ENCODE measurements around the gene ARMS2. TPM values are rescaled to one million over a fixed set of nuclear protein-coding genes. Genes with fewer than 3 reads are reported as not detected.
A peak's percentile ranks its signal among the peaks of the same experiment; 100 is the strongest.

Gene ARMS2
- total and polyA plus RNA-seq, 12 donors, result 0.33 to 1.3 (median 0.94) TPM; not detected in 8

- peak in 1 of 2 donors; percentile 36 for DNase-seq
- peak; percentile 11 to 49 (median 25) for ATAC-seq
- Histone ChIP-seq H3K4me1 (peaks cover 13 to 59% (median 39%) of the 10 kb centered on the region in 9 donors), H3K9me3 (no peaks in the 10 kb centered on the region), H3K27ac (peak overlapping the region; percentile 51 to 89 (median 77)), H3K36me3 (peaks cover 0 to 13% (median 0%) of the 10 kb centered on the region in 9 donors), H3K4me3 (peak overlapping the region; percentile 47 to 87 (median 78)), H3K27me3 (peaks cover 0 to 68% (median 0%) of the 10 kb centered on the region in 7 donors)
- WGBS, 2 donors, result 0 to 1% methylated on average over 67 to 95 of the region's 95 CpGs
- TF ChIP-seq CTCF (IDR thresholded peaks at IDR 0.05), result no peak
- intact Hi-C loops (cut with DNase I), result loop anchor here in 5 of 10 donors (5.0 to 10.0 kb wide), 4 partner anchors 35 to 105 kb away; partner anchors contain the start of gene DMBT1 (in 1 of the 5)
Observed at GRCh38 chr10:122461729-122462532, 7.5 kb downstream of the ARMS2 start.

DNA sequence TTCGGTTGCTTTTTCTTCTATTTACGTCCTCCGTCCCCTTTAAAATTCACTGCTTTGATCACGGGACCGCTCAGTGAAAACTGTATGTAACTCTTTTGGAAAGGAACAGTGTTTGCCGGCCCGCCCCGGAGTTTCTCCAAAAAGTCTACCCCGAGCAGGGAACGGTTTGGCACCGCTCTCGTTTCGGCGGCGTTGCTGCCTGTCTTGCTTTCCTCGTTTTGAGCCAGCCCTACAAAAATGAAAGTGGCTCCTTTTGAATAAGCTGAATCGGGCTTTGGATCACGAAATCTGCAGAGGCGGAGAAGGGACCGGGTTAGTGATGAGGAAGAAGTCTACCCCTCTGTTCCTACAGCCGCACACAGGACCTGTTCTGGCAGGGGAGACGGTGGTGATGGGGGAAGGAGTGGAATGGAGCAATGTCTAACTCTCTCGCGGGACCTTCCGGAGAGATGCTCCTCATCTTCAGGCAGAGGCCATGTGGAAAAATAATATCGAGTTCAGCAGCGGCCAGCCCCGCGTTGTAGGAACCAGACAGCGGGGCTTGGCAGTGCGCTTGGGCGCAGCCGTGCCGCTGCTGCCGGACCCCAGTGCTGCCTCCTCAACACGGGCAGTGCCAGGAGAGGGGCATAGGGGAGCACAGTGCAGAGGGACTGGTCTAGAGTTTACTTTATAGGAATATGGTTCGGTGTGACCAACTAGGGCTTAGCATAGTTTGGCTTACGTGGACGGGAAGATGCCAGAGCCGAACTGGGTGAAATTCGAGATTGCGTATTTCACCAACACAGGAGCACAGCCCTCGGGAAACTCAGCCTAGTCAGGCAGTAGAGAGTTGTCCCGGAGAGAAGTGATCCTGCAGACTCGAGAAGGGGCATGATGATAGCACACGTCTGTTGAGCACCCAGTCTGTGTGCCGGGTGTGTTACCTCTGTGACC, 8.3 kb downstream of the ARMS2 start:
- Histone ChIP-seq H3K36me3 (peaks cover 0 to 13% (median 0%) of the 10 kb centered on the region in 9 donors), H3K4me1 (peaks cover 13 to 57% (median 47%) of the 10 kb centered on the region in 9 donors), H3K4me3 (peak overlapping the region; percentile 47 to 87 (median 78)), H3K27ac (peak overlapping the region; percentile 51 to 89 (median 77)), H3K9me3 (no peaks in the 10 kb centered on the region), H3K27me3 (peaks cover 0 to 59% (median 0%) of the 10 kb centered on the region in 7 donors)
- ATAC-seq (peak; percentile 20 to 51 (median 32)), DNase-seq (peak; percentile 56 to 67)
- intact Hi-C loops (cut with DNase I), result loop anchor here in 5 of 10 donors (5.0 to 10.0 kb wide), 4 partner anchors 35 to 105 kb away; partner anchors contain the start of gene DMBT1 (in 1 of the 5)
- TF ChIP-seq CTCF (IDR thresholded peaks at IDR 0.05), result no peak
- 9 to 11% methylated on average over 47 of the region's 47 CpGs for WGBS, 2 donors

- Histone ChIP-seq H3K9me3 (no peaks in the 10 kb centered on the region), H3K4me3 (peak overlapping the region in 8 of 10 donors; percentile 66 to 87 (median 85)), H3K27me3 (peaks cover 0 to 51% (median 0%) of the 10 kb centered on the region in 7 donors), H3K36me3 (peaks cover 0 to 13% (median 0%) of the 10 kb centered on the region in 9 donors), H3K27ac (peak overlapping the region in 1 of 10 donors; percentile 83), H3K4me1 (peaks cover 6 to 56% (median 44%) of the 10 kb centered on the region in 9 donors)
- ATAC-seq (no peak), DNase-seq (no peak)
- TF ChIP-seq CTCF (IDR thresholded peaks at IDR 0.05), result no peak
- intact Hi-C loops (cut with DNase I), result loop anchor here in 5 of 10 donors (5.0 to 10.0 kb wide), 4 partner anchors 34 to 104 kb away; partner anchors contain the start of gene DMBT1 (in 1 of the 5)
- WGBS, 2 donors, result 84 to 86% methylated on average over 17 of the region's 17 CpGs
Observed at GRCh38 chr10:122463466-122464249, 9.2 kb downstream of the ARMS2 start.
